SK-N-MC (cell line): ENCODE measurements around the gene LNP1.
"Not testable (repeated sequence)": the region's sequence is repeated elsewhere in the genome, so short reads cannot be mapped to it uniquely, and the experiment has no call there.

Experiments used
- DNase-seq: peaks from one replicate; pipeline ENCODE4 v3.0.0-alpha.2; 2011; ENCODE audit warnings: low read depth, low spot score
- H3K27ac ChIP-seq: fragments of 200-600 bp; sonication (generic); 2 replicates; pipeline ENCODE4 v1.5.1; 2016; ENCODE audit warnings: mixed run types
- H3K36me3 ChIP-seq: fragments of 200-600 bp; sonication (generic); 2 replicates; pipeline ENCODE4 v1.6.1; 2017; ENCODE audit warnings: antibody characterized with exemption, low read length, mixed read lengths; ENCODE audit not compliant: insufficient read depth
- H3K4me3 ChIP-seq: fragments of 200-600 bp; sonication (generic); 2 replicates; pipeline ENCODE4 v1.5.1; 2016
- H3K9ac ChIP-seq: fragments of 200-600 bp; sonication (generic); 2 replicates; pipeline ENCODE4 v1.8.0; 2017; ENCODE audit warnings: mixed run types, mixed read lengths; ENCODE audit not compliant: insufficient read length
- H3K9me3 ChIP-seq: fragments of 200-600 bp; sonication (generic); 2 replicates; pipeline ENCODE4 v1.6.1; 2017; ENCODE audit warnings: low read depth, mild to moderate bottlenecking, antibody characterized with exemption, low read length, moderate library complexity, mixed read lengths
- EZH2 ChIP-seq: fragments of 200-600 bp; sonication (generic); IDR thresholded peaks from one replicate; pipeline ENCODE4 v1.6.1; 2017; ENCODE audit warnings: antibody characterized with exemption
- FOXP2 ChIP-seq: optimal IDR thresholded peaks from 2 replicates; pipeline ENCODE3; 2011; ENCODE audit warnings: mild to moderate bottlenecking, moderate library complexity; ENCODE audit not compliant: insufficient read depth; ENCODE audit errors: extremely low read length, control extremely low read depth
- POLR2AphosphoS5 ChIP-seq: IDR thresholded peaks from 2 replicates; pipeline ENCODE4 v1.6.1; 2012; ENCODE audit warnings: mild to moderate bottlenecking, low read depth, low read length, borderline replicate concordance

Gene LNP1

DNA sequence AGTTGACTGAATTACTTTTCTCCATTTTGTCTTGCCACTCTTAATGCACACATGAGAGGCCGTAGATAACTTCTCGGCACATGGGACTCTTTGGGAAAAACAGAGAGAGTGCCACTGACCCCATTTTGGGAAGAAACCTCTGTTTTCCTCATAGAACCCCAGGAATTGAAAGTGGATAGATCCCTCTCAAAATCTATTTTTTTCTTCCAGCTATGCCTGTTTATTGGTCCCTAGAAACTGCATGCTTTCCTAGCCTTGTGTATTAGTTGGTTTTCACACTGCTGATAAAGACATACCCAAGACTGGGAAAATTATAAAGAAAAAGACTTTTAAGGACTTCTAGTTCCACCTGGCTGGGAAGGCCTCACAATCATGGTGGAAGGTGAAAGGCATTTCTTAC lies 67.3 kb downstream of the LNP1 start:
- Histone ChIP-seq H3K27ac (no peak overlapping the region), H3K36me3 (no peaks in the 10 kb centered on the region), H3K9me3 (peaks cover 8% of the 10 kb centered on the region; the same call in 1 of the 2 replicates), H3K4me3 (no peak overlapping the region), H3K9ac (no peak overlapping the region)
- no peak for TF ChIP-seq EZH2
- TF ChIP-seq POLR2AphosphoS5 = no peak
- TF ChIP-seq FOXP2 = no peak
- DNase-seq = no peak

DNA sequence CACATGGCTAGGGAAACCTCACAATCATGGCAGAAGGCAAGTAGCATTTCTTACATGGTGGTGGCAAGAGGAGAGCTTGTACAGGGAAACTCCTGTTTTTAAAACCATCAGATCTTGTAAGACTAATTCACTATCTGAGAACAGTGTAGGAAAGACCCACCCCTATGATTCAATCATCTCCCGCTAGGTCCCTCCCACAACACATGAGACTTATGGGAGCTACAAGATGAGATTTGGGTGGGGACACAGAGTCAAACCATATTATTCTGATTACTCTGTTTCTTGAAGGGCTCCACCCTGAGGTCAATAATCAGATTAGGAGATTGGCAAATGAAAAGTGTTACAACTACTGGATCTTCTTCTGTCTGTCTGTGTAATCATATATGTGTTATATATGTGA lies 69.6 kb downstream of the LNP1 start:
- no peak for DNase-seq
- TF ChIP-seq POLR2AphosphoS5 = no peak
- no peak for TF ChIP-seq FOXP2
- TF ChIP-seq EZH2 = no peak
- H3K9me3 ChIP-seq = peaks cover 8% of the 10 kb centered on the region; the same call in 1 of the 2 replicates
- no peak overlapping the region for H3K27ac ChIP-seq
- no peak overlapping the region for H3K9ac ChIP-seq
- no peaks in the 10 kb centered on the region for H3K36me3 ChIP-seq
- H3K4me3 ChIP-seq = no peak overlapping the region

DNA sequence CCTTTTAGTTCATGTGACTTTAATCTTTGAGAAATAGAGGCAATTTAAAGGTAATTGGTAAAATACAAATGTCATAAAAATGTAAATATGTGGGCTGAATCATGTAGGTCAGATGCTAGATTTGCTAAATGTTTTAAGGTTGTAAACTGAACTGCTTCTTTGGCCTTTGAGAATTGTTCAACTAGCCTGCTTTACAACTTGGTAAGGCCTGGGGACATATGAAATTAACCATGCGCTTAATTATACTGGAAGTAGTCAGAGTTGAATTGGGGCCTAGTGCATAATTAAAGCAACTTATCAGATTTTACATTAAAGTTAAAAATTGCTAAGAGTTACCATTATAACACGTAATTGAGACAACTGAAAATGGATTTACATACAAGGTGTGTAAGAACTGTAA lies 70.1 kb downstream of the LNP1 start:
- Histone ChIP-seq H3K9me3 (peaks cover 8% of the 10 kb centered on the region; the same call in 1 of the 2 replicates), H3K36me3 (no peaks in the 10 kb centered on the region), H3K4me3 (no peak overlapping the region), H3K27ac (no peak overlapping the region), H3K9ac (no peak overlapping the region)
- TF ChIP-seq EZH2 (no peak), POLR2AphosphoS5 (no peak), FOXP2 (no peak)
- DNase-seq = no peak

DNA sequence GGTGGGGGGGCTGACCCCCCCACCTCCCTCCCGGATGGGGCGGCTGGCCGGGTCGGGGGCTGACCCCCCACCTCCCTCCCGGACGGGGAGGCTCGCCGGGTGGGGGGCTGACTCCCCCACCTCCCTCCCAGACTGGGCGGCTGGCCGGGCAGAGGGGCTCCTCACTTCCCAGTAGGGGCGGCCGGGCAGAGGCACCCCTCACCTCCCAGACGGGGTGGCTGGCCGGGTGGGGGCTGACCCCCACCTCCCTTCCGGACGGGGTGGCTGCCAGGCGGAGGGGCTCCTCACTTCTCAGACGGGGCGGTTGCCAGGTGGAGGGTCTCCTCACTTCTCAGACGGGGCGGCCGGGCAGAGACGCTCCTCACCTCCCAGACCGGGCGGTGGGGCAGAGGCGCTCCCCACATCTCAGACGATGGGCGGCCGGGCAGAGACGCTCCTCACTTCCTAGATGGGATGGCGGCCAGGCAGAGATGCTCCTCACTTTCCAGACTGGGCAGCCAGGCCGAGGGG lies 76.6 kb downstream of the LNP1 start:
- not testable (repeated sequence) for H3K4me3 ChIP-seq, H3K9me3 ChIP-seq, DNase-seq, H3K27ac ChIP-seq, H3K36me3 ChIP-seq, H3K9ac ChIP-seq

DNA sequence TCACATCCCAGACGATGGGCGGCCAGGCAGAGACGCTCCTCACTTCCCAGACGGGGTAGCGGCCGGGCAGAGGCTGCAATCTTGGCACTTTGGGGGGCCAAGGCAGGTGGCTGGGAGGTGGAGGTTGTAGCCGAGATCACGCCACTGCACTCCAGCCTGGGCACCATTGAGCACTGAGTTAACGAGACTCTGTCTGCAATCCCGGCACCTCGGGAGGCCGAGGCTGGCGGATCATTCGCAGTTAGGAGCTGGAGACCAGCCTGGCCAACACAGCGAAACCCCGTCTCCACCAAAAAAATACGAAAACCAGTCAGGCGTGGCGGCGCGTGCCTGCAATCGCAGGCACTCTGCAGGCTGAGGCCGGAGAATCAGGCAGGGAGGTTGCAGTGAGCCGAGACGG lies 77.2 kb downstream of the LNP1 start:
- H3K4me3 ChIP-seq, H3K36me3 ChIP-seq, H3K9me3 ChIP-seq, DNase-seq, H3K27ac ChIP-seq, H3K9ac ChIP-seq: not testable (repeated sequence)

DNA sequence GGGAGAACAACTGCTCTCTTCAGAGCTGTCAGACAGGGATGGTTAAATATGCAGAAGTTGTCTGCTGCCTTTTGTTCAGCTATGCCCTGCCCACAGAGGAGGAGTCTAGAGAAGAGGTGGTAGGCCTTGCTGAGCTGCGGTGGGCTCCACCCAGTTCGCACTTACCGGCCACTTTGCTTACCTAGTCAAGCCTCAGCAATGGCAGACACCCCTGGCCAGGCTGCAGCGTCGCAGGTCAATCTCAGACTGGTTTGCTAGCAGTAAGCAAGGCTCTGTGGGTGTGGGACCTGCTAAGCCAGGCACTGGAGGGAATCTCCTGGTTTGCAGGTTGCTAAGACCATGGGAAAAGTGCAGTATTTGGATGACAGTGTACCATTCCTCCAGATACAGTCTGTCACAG lies 78.7 kb downstream of the LNP1 start:
- H3K27ac ChIP-seq = no peak overlapping the region
- no peak for TF ChIP-seq FOXP2
- no peak for TF ChIP-seq POLR2AphosphoS5
- TF ChIP-seq EZH2 = no peak
- no peak for DNase-seq
- H3K9ac ChIP-seq = no peak overlapping the region
- no peaks in the 10 kb centered on the region for H3K9me3 ChIP-seq
- H3K4me3 ChIP-seq = no peak overlapping the region
- no peaks in the 10 kb centered on the region for H3K36me3 ChIP-seq

DNA sequence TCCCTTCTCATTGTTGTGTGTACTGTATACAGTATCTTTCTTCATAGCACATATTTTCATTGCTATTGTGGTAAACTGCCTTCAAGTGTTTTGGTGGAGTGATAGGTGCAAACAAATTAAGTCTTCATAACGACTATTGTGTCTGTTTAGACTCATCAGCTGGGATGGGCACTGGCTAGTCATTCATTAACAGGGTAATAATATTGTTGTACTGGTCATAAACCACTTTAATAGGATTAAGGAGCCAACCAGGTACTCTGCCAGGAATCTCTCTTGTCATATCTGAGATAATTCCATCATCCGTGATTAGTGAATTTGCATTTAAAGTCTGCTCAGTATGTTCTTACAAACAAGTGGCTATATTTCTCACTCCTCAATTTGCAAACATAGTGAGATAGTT lies 80.8 kb downstream of the LNP1 start:
- TF ChIP-seq FOXP2 (no peak), EZH2 (no peak), POLR2AphosphoS5 (no peak)
- no peaks in the 10 kb centered on the region for H3K36me3 ChIP-seq
- no peak overlapping the region for H3K4me3 ChIP-seq
- DNase-seq = no peak
- no peak overlapping the region for H3K27ac ChIP-seq
- H3K9me3 ChIP-seq = no peaks in the 10 kb centered on the region
- H3K9ac ChIP-seq = no peak overlapping the region

DNA sequence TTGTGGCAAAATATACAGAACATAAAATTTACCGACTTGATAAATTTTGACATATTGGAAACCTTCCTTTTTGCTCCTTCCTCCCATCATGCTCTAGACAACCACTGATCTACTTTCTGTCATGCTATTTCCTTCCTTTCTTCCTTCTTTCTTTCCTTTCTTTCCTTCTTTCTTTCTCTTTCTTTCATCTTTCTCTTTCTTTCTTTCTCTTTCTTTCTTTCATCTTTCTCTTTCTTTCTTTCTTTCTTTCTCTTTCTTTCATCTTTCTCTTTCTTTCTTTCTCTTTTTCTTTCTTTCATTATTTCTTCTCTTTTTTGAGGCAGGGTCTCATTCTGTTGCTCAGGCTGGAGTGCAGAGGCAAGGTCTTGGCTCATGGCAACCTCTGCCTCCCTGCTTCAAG lies 82.2 kb downstream of the LNP1 start:
- TF ChIP-seq FOXP2 = no peak
- no peak for TF ChIP-seq EZH2
- TF ChIP-seq POLR2AphosphoS5 = no peak
- Histone ChIP-seq H3K4me3 (no peak overlapping the region), H3K9me3 (no peaks in the 10 kb centered on the region), H3K27ac (no peak overlapping the region), H3K36me3 (no peaks in the 10 kb centered on the region), H3K9ac (no peak overlapping the region)
- no peak for DNase-seq

DNA sequence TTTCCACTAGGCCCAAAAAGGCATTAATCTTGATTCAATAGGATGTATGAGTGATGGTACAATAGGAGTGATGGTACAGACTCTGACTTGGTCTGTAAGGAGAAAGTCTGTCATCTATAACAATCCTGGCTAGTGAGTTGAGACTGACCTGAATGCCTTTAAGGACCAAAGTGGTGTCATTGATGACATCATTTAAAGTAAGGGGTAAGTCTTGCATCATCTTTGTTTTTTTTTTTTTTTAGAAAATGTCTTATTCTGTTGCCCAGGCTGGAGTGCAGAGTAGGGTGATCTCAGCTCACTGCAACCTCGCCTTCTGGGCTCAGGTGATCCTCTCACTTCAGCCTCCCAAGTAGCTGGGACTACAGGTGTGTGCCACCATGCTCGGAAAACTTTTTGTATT lies 85.5 kb downstream of the LNP1 start:
- Histone ChIP-seq H3K4me3 (no peak overlapping the region), H3K9me3 (0 out of 2 replicates have a peak, but pooled peaks cover 2% of the 10 kb centered on the region)
- DNase-seq = no peak

DNA sequence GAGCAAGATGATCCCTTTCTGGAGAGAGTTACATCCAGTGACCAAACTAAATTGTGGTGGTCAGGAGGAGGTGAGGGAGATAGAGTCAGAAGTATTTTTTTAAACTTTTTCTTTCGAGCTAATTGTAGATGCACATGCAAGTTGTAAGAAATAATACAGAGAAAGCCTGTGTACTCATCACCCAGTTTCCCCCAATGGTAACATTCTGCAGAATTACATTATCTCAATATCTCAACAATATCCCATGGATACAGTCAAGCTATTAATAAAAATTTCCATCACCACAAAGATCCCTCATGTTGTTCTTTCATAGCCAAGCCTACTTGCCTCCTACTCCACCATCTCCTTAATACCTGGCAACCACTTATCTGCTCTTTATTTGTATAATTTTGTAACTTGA lies 87.8 kb downstream of the LNP1 start:
- no peak for DNase-seq
- H3K9ac ChIP-seq = no peak overlapping the region
- 0 out of 2 replicates have a peak, but pooled peaks cover 2% of the 10 kb centered on the region for H3K9me3 ChIP-seq
- TF ChIP-seq FOXP2 (no peak), EZH2 (no peak), POLR2AphosphoS5 (no peak)
- H3K36me3 ChIP-seq = no peaks in the 10 kb centered on the region
- no peak overlapping the region for H3K4me3 ChIP-seq
- no peak overlapping the region for H3K27ac ChIP-seq

More for the DNA sequence above, 85.5 kb downstream of the LNP1 start:
- Histone ChIP-seq H3K9ac (no peak overlapping the region), H3K27ac (no peak overlapping the region), H3K36me3 (no peaks in the 10 kb centered on the region)
- no peak for TF ChIP-seq EZH2
- TF ChIP-seq FOXP2 = no peak
- TF ChIP-seq POLR2AphosphoS5 = no peak
